DND-41 (cell line): ENCODE measurements around the gene SQOR.

Source experiments
- EZH2 ChIP-seq: IDR thresholded peaks from 3 replicates; pipeline ENCODE4 v1.6.1; 2012; ENCODE audit warnings: borderline replicate concordance, low read depth, mild to moderate bottlenecking, moderate library complexity, low read length, inconsistent platforms; ENCODE audit not compliant: severe bottlenecking
- TF ChIP-seq, protein P1 (sequence below): IDR thresholded peaks from 2 replicates; pipeline ENCODE4 v1.5.1; 2012; ENCODE audit warnings: borderline replicate concordance, low read length, moderate library complexity, mild to moderate bottlenecking; ENCODE audit not compliant: poor library complexity, severe bottlenecking; ENCODE audit errors: extremely low read depth

DNA sequence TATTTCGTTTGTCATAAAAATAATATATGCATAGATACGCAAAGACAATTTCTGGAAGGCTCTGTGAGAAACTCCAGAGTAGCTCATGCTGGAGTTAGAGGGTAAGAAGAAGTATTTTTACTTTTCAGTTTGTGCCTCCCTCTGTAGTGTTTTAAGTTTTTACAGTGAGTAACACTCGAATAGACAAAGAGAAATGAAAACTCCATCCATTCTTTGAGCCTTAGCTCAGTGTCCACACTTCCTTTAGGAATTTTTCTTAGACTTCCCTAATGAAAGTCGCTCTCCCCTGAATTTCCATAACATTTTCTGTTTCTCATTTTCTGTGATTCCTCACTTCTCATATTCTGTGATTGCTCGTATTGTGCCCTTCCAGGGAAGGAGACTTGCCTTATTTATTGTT is 45.6 kb upstream of the SQOR start:
- TF ChIP-seq, protein P1, sequence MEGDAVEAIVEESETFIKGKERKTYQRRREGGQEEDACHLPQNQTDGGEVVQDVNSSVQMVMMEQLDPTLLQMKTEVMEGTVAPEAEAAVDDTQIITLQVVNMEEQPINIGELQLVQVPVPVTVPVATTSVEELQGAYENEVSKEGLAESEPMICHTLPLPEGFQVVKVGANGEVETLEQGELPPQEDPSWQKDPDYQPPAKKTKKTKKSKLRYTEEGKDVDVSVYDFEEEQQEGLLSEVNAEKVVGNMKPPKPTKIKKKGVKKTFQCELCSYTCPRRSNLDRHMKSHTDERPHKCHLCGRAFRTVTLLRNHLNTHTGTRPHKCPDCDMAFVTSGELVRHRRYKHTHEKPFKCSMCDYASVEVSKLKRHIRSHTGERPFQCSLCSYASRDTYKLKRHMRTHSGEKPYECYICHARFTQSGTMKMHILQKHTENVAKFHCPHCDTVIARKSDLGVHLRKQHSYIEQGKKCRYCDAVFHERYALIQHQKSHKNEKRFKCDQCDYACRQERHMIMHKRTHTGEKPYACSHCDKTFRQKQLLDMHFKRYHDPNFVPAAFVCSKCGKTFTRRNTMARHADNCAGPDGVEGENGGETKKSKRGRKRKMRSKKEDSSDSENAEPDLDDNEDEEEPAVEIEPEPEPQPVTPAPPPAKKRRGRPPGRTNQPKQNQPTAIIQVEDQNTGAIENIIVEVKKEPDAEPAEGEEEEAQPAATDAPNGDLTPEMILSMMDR, result no peak
- TF ChIP-seq EZH2, result no peak
